HL-60 (cell line): ENCODE measurements around the gene ORM2.

Experiments
- DNase-seq, 2 experiments: peaks; one replicate each; pipeline ENCODE4 v3.0.0-alpha.2; 2010 to 2020; ENCODE audit warnings: low read depth in 1 of 2, low spot score in 1 of 2
- H3K27ac ChIP-seq: fragments of 250-450 bp; sonication (Bioruptor Pico); replicated peaks from 2 replicates; pipeline ENCODE4 v1.5.1; 2020; ENCODE audit warnings: mild to moderate bottlenecking, moderate library complexity
- H3K27me3 ChIP-seq: fragments of 250-450 bp; sonication (Bioruptor Pico); 2 replicates; pipeline ENCODE4 v1.5.1; 2021; ENCODE audit warnings: mild to moderate bottlenecking, moderate library complexity; ENCODE audit not compliant: insufficient read depth, poor library complexity, severe bottlenecking
- H3K4me3 ChIP-seq: replicated peaks from 2 replicates; pipeline ENCODE4 v1.5.1; 2011; ENCODE audit warnings: mild to moderate bottlenecking, control low read depth, low read length; ENCODE audit not compliant: insufficient read depth
- GABPA ChIP-seq: IDR thresholded peaks from 2 replicates; pipeline ENCODE4 v1.6.1; 2012; ENCODE audit warnings: low read depth
- POLR2AphosphoS5 ChIP-seq: IDR thresholded peaks from 2 replicates; pipeline ENCODE4 v1.6.1; 2012; ENCODE audit warnings: low read depth
- SPI1 ChIP-seq: IDR thresholded peaks from 2 replicates; pipeline ENCODE4 v1.6.1; 2012; ENCODE audit warnings: low read depth, mild to moderate bottlenecking, borderline replicate concordance
- TF ChIP-seq, protein P1 (sequence below): IDR thresholded peaks from one replicate; pipeline ENCODE4 v1.5.1; 2011; ENCODE audit warnings: low read length, control low read depth, inconsistent platforms; ENCODE audit not compliant: insufficient read depth
- TF ChIP-seq, protein P2 (sequence below): IDR thresholded peaks from 2 replicates; pipeline ENCODE4 v1.6.1; 2012; ENCODE audit warnings: low read depth; ENCODE audit not compliant: insufficient replicate concordance

The ORM2 gene

DNA sequence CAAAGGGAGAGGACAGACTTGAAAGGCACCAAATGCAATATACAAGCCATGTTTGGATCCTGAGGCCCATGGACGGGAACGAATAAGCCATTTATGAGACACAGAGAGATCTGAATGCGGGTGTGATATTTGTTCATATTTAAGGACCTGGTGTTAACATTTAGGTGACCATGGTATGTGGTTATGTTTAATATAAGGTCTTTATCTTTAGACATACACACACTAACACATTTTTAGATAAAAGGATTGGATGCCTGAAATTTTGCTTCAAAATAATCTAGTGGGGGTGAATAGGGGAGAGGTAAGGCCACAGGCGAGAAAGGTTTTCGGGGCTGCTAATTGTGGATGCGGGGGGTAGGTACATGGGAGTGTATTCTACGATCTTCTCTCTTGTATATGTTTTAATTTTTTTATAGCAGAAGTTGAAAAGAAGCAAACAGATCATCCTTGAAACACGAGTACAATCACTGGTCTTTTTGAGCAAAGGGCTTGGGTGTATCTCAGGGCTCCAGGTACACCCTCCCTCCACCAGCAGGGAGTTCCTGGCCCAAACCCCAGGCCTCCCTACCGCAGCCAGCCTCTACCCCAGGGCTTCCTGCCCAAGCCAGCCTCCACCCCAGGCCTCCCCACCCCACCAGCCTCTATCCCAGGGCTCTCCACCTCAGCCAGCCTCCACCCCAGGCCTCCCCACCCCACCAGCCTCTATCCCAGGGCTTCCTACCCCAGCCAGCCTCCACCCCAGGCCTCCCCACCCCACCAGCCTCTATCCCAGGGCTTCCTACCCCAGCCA lies 45.9 kb downstream of the ORM2 start:
- H3K4me3 ChIP-seq, result no peak overlapping the region
- TF ChIP-seq GABPA (no peak), SPI1 (no peak), POLR2AphosphoS5 (no peak)
- TF ChIP-seq, protein P1, sequence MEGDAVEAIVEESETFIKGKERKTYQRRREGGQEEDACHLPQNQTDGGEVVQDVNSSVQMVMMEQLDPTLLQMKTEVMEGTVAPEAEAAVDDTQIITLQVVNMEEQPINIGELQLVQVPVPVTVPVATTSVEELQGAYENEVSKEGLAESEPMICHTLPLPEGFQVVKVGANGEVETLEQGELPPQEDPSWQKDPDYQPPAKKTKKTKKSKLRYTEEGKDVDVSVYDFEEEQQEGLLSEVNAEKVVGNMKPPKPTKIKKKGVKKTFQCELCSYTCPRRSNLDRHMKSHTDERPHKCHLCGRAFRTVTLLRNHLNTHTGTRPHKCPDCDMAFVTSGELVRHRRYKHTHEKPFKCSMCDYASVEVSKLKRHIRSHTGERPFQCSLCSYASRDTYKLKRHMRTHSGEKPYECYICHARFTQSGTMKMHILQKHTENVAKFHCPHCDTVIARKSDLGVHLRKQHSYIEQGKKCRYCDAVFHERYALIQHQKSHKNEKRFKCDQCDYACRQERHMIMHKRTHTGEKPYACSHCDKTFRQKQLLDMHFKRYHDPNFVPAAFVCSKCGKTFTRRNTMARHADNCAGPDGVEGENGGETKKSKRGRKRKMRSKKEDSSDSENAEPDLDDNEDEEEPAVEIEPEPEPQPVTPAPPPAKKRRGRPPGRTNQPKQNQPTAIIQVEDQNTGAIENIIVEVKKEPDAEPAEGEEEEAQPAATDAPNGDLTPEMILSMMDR, result no peak
- TF ChIP-seq, protein P2, sequence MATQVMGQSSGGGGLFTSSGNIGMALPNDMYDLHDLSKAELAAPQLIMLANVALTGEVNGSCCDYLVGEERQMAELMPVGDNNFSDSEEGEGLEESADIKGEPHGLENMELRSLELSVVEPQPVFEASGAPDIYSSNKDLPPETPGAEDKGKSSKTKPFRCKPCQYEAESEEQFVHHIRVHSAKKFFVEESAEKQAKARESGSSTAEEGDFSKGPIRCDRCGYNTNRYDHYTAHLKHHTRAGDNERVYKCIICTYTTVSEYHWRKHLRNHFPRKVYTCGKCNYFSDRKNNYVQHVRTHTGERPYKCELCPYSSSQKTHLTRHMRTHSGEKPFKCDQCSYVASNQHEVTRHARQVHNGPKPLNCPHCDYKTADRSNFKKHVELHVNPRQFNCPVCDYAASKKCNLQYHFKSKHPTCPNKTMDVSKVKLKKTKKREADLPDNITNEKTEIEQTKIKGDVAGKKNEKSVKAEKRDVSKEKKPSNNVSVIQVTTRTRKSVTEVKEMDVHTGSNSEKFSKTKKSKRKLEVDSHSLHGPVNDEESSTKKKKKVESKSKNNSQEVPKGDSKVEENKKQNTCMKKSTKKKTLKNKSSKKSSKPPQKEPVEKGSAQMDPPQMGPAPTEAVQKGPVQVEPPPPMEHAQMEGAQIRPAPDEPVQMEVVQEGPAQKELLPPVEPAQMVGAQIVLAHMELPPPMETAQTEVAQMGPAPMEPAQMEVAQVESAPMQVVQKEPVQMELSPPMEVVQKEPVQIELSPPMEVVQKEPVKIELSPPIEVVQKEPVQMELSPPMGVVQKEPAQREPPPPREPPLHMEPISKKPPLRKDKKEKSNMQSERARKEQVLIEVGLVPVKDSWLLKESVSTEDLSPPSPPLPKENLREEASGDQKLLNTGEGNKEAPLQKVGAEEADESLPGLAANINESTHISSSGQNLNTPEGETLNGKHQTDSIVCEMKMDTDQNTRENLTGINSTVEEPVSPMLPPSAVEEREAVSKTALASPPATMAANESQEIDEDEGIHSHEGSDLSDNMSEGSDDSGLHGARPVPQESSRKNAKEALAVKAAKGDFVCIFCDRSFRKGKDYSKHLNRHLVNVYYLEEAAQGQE, result no peak
- peak overlapping the region; percentile 95 for H3K27ac ChIP-seq
- no peak for DNase-seq
- H3K27me3 ChIP-seq, result no peaks in the 10 kb centered on the region

DNA sequence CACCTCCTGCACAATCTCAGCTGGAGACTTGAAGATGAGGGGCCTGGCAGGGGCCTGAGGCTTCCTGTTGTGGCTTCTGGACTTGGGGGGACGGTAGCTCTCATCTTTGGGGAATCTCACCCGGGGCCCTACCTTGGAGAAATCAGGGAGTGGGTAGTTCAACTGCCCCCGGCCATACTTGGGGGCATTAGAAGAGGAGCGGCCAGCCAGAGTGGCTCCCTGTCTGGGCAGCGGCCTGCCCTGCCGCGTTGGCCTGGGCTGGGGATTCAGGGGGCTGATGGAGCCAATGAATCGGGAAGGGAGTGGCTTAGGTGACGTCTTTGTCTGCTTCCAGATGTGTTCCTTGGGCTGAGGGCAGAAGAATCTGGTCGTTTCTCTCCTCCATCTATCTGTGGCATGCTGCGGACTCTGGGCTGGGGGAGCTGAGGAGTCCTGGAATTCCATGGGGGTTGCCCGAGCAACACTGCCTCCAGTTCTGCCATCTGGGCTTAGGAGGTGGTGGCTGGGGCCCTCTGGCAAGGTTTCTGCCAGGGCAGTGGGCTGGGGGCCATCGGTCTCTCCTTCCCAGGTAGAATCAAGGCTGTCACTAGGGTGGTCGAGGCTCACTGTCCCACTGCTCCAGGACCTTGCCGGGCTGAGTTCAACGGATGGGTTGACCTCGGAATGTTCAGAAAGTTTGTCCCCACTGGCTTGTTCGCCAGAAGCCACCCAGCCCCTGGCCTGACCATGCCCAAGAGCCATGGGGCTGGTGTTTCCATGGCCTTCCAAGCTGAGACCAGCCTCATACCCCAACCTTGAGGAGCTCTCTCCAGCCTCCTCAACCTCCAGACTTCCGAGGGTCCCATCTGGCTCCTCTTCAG lies 47.1 kb downstream of the ORM2 start:
- Histone ChIP-seq H3K4me3 (no peak overlapping the region), H3K27me3 (no peaks in the 10 kb centered on the region), H3K27ac (no peak overlapping the region)
- no peak for DNase-seq
- TF ChIP-seq SPI1 (no peak), POLR2AphosphoS5 (no peak), GABPA (no peak)
- TF ChIP-seq, protein P2, result no peak
- TF ChIP-seq, protein P1, result no peak

DNA sequence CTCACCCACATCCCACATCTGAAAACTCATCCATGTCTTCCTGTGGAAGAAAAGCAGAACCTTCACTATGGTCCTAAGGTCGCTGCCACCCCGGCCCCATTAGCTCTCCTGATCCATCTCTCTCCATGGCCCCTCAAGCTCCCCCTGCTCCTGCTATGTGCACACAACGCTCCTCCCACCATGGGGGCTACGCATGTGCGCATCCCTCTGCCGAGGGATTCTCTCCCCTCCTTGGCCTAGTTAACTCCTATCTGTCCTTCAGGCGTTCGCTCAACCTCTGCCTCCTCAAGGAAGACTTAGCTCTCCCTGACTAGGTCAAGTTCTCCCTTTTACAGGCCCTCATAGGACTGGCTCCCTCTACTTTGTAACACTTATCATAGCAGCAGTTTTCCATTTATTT lies 48.3 kb downstream of the ORM2 start:
- H3K27me3 ChIP-seq, result no peaks in the 10 kb centered on the region
- H3K4me3 ChIP-seq, result no peak overlapping the region
- TF ChIP-seq SPI1 (no peak), GABPA (no peak), POLR2AphosphoS5 (no peak)
- TF ChIP-seq, protein P2, result no peak
- TF ChIP-seq, protein P1, result no peak
- no peak for DNase-seq
- H3K27ac ChIP-seq, result no peak overlapping the region
